HK-2 (cell line): ENCODE measurements around the gene HOXB5.

Experiments
- DNase-seq: peaks from one replicate; pipeline ENCODE4 v3.0.0-alpha.2; 2018; ENCODE audit not compliant: unreplicated experiment

Gene HOXB5

DNA sequence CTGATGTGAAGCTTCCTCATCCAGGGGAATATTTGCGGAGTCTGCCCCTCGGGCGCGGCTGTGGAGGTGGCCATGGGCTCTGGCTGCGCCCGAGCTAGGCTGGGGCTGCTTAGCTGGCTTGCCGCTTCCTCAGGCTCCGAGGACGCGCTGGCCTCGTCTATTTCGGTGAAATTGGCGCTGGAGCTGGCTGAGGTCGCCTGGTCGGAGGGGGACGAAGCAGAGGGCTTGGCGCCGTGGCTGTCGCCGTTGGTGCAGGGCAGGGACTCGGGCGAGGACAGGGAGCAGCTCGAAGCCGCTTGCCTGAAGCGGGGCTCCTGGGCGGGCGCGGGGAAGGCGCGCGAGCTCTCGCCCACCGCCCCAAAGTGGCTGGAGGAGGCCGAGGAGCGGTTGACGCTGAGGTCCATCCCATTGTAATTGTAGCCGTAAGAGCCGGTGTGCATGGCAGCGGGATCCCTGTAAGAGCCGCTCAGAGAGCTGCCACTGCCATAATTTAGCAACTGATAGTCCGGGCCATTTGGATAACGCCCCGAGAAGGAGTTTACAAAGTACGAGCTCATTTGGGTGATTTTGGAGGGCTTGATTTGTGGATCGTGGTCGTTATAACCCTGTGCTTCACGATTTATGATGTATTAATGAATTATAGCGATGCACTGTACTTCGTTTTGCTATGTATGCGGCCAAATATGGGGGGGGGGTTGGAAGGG lies at the start of gene HOXB5:
TSS of gene HOXB5 (minus strand) at position 654 of the 704 bp plus-strand sequence. CDS start at position 557, 97 bp downstream.
- DNase-seq = no peak

DNA sequence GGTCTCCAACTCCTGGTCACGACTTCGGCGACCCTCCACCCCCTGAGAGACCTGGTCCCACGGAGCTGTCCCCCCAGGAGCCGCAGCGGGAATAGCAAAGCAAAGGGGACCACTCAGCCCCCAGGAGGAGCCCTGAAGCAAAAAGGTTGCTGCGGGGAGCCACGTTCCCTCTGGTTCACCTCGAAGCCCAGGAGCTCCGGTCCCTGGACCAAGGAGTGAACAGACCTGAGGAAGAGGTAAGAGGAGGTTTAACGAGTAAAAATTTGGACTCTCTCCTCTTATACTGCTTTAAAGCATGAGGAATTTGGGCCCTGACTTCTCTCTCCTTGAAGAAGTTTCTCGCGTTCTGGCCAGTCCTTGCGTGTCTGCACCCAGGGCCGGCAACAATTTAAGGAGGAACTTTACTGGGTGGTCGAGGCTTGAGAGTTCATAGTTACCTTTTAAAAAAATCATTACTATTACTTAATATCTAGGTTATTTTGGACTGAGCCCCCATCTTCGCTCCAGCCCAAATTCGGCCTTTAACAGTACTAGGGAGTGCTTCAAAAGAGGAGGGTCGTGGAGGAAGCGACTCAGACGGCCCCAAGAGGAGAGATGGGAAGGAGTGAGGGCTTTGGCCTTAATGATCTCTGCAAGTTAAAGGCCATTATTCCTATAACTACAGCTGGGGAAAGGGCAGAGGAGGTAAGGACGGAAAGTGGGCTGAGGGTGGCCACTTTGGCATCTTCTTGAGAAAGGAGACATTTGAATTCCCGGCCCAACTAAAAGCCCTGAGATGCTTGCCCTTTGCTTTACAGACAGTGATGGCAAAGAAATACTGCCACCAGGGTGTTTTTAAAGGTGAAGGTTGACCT lies 49.5 kb upstream of the HOXB5 start:
- DNase-seq = no peak

DNA sequence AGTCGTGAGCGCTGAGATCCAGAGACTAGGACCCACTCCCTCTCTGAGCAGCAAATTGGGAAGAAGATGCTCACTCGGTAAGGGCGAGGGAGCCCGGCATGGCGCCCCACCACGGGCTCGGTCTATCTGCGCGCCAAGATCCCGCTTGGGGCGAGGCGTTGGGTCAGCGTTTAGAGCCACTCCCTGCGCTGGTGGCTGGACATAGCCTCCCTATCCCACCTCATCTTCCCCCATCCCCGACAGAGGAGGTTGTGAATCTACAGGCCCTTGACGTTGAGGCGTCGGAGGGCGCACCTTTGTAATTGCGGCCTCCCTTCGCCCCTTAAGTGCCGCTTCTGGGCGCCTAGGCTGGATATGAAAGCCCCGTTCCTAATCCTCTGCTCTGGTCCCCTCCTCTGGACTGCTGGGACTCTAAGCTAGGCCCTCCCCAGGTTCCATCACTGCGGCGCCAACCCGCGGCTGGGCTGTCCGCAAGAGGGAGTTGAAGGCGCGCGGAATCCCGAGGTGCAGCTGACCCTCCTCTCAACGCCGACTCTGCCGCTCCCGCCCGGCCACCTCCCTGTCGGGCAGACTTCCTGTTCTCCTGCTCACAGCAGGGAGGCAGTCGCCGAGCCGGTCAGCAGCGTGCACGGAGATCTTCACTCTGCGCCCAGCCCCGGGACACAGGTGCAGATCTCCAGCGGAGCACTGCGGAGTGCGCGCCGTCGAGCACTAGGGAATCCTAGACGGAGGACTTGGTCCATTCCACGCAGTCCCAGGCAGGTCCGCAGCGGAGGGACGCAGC lies 48.7 kb upstream of the HOXB5 start:
- DNase-seq = no peak

DNA sequence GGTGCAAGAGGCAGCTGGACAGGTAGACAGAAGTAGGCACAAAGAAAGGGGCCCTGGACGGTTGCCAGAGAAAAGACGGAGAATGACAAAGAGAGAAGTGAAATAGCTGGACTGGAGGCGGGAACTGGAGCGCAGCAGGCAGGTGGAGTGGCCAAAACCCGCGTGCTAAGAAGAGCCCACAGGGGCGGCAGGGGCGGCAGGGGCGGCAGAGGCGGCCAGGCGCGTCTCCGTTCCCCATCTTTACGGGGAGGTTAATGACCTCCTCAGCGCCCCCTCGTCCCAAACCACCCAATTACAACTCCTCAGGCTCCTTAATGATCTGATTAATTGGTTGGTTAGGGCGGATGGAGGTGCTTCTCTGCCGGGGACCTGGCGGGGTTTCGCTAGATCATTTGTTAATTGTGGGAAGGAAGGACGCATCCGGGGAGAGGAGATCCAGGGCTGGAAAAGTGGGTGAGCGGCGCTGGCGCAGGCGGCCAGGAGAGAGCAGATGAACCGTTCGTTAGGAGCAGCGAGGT lies 48.0 kb upstream of the HOXB5 start:
- no peak for DNase-seq

DNA sequence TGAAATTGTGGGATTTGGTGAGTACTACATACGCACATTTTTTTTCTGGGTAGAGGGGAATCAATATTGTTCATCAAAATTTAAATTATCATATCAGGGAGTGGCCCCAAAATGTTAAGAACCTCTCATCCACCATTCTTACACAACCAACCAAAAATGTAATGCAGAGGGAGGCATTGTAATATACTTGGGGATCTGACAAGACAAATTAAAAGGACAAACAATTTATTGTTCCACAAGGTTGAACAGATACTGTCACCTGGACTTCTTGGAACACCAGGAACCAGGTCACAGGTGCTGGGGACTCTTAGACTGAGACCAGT lies 47.2 kb upstream of the HOXB5 start:
- DNase-seq = no peak

DNA sequence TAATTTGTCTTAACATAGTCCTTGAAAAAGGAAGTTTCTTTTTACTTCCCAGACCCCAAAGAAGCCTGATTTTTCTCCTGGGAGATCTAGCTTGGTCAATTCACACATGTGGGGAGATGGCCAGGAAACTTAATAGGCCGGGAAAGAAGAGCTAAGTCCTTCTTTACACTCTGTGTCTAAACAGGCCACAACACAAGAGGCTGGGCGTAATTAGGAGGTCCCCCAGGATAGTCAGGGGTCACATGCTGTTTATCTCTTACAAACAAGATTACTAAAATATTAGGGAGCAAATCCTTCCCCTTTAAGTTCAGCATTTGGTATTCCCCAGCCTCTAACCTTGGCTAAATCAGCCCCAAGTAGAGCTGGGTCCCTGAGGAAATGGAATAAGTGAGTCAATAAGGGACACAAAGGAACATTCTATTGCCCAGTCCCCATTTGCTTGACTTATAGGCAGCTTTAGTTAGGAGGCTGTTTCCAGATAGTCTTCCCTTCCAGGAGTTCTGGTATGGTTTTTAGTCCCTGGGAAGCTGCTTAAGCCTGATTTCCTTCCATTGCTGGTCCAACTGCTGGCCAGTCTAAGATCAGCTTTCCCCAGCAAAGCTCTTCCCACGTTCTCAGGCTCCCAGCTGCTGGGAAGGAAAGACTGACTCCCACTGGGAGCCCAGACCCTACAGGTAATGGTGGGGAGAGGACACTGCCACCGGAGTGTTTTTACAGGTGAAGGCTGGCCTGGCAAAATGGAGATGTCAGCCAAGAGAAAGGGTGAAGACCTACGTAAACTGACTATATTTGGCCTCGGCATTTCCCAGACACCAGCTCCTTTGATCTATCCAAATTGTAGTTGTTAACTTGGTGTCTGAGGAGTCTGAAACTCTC lies 46.6 kb upstream of the HOXB5 start:
- DNase-seq = no peak

DNA sequence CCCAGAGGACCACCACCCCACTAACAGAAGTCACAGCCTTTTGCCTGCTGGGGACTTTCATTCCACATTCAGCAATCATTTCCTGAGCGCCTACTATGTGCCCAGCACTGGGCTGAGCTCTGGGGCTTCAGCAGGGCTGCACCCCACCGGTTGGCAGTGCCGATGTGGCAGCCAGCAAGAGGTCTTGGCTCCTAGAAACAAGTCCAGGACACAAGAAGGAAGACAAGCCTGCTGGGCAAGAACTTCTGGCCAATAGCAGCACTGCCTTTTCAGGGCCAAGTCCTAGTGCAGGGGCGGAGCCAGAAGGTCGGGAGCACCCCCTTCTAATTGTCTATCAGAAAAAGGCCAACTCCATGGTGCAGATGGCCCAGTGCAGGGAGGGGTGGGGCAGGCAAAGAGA lies 45.6 kb upstream of the HOXB5 start:
- no peak for DNase-seq

DNA sequence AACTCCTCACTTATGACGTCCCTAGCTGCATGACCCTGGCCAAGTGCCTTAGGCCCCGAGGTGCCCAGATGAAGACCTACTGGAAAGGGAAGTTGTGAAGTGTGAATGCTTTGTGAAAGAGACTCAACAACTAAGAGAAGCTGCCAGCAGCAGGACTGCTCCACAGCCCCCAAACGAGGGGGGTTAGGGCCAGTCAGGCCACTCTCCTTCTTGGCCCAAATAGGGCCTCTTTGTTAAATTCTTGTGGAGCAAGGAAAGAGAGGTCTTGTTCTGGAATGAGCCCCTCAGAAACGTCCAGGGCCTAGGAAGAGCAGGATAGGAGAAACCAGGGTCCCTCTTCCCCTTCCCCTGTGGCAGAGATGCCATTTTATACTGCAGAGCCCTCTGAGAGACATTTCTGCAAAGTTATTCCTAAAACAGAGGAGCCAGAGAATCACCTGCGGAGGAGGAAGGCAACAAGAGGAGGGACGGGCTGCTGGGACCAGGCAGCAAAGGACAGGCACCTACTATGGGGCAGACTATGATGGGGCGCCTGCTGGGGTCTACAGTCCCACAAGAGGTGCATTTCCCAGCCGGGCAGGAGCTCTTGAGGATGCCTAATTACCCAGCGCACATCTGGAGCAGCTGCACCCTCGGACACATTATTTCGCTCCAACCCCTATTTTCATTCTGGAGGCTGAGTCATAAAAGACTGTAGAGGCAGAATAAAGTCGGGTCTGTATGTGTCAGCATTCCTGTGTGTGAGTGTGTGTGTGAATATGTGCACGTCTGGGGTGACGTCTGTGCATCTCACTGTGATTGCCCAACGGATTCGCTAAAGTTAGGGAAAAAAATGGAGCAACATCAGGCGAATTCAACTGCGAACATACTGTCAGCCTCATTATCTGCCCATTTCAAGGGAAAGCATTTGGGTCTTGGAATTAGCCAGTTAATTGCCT lies 44.0 kb upstream of the HOXB5 start:
- DNase-seq = no peak

DNA sequence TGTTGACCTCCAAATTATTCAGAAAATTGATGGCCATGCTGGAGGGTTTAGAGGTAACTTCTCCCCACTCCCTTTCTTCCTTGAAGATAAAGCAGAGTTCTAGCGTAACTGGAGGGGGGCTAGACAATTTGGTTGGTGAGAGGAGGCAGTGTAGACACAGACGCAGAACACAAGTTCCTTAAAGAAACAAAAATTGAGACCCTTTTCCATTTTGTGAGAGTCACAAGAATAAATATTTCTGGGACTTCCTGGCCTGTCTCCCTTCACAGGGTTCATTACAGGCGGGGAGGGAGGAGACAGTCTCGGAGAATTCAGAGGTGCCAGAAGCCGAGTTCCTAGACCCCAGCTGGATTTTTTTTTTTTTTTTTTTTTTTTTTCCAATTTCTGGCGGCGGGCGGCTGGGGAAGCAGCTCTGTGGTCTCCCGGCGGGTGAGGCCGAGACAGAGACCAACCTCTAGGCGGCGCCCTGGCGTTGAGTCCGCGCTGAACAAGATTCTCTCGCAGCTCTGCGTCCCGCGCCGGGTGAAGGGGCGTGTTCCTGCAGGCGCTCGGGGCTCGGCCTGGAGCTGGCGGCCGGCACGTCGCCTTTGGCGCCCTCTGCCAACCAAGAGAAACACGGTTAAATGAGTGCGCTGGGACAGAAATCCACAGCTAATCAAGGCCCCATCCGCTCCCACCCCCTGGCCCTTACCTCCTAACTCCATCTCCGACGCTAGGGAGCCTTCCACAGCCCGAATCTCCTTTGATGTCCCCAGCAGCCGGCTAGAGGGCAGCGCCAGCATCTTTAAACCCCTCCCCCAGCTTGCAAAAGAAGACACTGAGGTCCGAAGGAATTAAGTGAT lies 42.8 kb upstream of the HOXB5 start:
- no peak for DNase-seq

DNA sequence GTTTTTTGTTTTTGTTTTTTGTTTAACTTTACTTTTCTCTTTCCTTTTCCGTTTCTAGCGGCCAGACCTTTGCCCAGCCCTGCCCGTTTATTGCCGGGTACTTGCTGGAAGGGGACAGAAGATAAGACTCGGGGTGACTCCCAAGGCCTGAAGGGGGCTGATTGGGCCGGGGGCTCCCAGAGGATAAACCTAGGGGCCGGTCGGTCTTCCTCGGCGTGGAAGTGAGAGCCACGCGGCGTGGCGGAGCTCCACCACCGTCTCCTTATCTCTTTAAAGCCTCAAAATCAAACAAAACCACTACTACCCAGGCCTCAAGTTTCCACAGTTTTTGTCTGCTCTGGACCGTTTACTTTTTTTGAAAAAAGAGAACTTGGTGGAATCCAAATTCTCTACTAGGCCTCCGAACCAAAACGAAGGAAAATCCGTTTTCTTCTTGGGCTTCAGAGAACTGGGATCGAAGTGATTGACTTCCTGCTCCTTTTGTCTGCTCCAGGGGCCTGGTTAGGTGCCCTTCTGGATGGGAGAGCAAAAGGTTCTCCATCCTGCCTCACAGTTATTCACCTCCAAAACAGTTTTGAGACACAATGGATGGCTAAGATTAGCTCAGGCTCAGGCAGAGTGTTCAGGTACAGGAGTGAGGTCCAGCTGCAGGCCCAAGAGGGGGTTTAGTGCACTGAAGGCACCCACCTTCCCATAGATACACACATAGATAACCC lies 41.1 kb upstream of the HOXB5 start:
- DNase-seq = no peak

DNA sequence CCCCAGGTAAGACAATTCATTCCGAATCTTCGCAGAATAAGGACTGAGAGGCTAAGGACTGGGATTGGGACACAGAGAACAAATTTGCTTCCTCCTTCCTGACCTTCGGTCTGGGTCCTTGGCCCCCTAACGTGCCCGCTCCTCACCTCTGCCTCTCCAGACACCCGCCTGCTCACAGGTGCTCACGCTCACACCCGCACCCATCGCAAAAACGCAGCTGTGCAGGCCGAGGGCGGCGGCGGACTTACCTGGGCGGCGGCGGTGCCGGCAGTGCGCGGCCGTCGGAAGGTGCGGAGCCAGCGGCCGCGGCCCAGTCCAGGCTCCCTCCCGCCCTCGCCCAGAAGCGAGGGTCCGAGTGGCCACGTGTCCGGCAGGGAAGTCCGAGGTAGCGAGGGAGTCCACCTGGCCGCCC lies 39.7 kb upstream of the HOXB5 start:
- no peak for DNase-seq

DNA sequence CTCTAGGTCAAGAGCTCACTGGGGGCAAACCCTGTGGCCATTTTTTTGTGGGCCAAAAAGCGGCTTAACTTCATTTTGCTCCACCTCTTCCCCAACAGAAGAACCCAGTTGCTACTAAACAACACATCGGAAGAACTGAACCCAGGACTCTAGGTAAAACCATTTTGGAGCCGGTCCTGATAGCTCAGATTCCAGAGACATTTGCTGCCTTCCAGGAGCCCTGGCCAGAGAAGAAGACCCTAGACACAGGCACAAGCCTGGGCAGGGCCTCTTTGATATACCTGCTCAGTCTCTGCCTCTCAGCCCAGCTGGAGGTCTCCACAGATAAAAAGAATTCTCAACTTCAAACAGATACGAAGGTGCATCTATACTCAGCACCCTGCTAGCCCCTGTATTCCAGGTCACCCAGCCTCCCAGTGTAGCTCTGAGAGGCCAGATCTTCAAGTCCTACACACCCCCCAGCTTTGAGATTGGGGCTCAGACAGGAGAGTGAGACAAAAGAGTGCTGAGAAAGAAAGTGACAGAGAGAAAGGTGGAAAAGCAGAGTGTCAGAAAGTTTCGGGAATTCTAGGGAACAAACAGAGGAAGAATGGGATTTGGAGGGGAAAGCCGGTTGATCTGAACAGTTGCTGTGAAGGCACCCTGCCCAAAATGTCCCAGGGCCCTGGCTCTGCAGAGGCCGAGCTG lies 39.1 kb upstream of the HOXB5 start:
- no peak for DNase-seq

DNA sequence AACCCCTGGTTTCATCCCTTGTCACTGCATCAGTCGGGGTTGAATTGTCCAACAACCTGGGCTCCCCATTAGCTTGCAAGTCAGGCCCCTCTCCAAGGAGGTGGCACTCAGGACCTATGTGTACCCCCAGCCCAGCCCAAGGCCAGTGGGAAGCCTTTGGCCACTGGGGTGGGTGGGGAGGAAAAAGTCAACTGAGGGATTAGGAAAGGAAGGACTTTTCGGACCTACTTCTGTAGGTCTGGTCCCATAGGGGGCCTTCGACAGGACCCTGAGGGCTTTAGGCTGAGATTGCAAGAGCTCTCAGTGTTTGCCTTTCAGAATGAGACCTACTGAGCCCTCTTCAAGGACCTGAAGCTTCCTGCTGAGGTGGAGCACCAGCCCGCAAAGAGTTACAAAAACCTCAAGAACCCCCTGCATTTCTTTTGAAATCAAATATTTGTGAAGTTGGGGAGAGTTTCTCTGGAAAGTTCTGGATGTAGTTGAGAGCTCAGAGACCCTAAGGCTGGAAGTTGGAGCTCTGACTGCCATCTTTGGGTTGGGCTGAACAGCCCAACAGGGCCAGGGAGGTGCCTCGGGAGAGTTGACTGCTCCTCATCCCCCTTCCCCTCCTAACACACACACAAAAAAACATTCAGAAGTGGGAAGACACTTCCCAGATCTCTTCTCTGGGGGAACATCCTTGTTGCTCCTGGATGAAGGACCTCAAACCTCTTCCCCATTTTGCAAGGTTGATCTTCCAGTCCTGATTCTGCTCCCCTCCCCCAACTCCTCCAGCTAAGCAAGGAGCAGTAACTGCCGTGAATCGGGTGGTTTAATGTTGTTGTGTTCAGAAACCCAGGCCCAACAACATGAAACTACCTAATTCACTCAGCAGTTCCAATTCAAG lies 38.4 kb upstream of the HOXB5 start:
- DNase-seq = no peak

DNA sequence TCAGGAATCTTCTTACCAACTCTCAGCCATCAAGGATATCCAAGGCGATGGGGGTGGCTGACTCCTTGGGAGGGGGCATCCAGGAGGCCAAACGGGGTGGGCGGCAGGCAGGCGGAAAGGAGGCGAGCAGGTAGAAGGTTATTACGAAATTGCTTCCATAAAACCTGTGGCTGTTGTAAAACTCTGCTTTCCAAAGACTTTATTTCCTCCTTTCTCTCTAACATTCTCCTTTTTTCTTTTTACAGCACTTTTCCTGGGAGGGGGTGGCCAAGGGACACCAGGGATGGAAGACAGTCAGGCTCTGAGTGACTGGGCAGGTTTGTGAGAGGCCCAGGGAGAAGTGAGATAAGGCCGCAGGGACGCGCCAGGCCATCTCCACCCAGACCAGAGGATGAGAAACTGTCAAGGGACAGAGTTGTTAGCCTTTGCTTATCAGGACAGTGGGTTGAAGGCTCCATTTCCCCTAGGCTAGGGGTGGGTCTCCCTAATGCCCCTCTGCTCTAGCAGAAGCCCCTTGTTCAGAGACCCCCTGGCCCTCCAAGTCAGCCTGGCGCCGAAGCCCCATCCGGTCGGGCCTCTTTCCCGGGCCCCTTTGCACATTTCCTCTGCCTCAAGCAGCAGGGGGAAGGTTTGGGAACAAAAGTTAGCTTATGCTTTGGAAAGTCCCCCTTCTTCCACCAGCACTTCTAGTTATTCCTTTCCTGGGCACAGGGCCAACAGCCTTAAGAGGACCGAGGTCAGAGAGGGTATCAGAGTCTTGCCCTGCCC lies 37.5 kb upstream of the HOXB5 start:
- DNase-seq = no peak

DNA sequence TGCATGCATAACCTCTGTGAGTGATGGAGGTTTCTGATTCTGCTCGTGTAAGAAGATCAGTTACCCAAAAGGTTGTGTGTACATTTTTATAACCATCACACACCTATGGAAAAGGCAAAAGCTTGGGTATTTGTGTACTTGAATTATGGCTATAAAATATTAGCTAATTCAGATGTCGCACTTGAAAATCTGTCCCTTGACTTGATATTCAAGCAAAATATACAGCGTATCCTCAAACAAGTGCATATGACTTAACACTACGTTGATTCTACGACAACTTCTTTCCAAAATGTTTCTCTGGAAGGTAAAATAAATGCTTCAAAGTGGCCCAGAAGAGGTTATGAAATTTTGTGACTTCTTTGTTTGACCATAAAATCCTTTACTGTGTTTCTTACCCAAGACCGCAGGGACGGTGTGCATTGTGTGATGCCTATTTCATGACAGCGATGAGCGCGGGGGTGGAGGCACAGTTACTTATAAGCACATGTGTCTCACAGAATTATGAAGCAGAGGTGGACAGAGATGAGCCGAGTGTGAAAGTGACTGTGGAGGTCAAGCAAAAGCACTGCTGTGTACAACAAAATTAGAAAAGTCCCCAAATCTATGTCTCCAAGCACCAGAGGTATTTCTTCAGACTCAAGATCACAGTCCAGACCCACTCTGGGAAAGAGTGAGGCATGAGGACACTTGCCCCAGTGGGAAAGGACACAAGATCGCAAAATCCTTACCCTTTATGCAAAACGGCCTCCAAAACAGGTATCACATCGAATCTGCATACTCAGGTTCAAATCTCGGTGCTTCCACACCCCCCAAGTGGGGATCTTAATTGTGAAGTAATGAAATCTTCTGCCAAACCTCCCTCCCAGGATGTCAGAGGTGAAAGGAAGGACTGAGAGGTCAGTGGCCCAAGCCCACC lies 36.7 kb upstream of the HOXB5 start:
- no peak for DNase-seq
